ENCODE results near the gene TUBB. TPM values are rescaled to one million over a fixed set of nuclear protein-coding genes. Genes with fewer than 3 reads are reported as not detected.

Gene TUBB
- total and polyA plus RNA-seq, 9 of the 15 experiments (the other 6 are each of a cell fraction or from before 2014, with no cell fraction given) = 971 to 2,870 (median 1,478) TPM

DNA sequence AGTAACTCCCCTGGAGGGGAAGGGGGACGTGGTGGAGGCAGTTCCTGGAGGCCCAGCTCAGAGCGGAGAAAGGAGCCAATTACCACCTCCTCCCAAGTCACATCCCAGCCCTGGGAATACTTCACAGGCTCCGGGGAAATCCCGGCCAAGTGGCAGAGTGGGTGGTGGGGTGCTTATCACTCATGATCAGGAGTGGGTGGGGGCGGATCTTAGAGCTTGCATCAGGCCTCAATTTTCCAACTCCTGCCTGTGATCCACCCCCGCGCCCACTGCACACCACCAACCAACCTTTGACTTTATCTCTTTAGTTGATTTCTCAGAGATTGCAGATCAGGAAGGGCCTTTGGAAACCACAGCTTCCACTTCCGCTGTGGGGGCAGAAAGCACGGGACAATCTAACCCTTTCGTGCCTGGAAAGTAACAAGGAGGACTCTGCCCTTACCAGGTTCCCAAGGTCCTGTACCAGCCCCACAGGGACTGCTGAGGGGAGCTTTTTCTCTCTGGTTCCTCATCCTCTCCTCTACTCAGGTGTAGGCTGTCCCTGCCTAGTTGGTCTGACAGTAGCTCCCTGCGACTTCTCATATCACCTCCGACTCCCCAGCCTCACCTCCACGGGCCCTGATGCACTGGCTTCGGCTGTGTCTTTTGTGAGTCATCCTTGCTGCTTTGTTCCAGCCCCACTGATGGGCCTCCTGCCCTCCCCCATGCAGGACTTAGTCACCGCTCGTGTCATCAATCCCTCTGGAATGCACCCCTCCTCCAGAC lies 49.1 kb downstream of the TUBB start (continued):
- TF ChIP-seq BDP1 (IDR thresholded peaks at IDR 0.05; ENCODE audit: insufficient read depth, insufficient read length) (no peak), MAFF (IDR thresholded peaks at IDR 0.05; ENCODE audit: low read length) (no peak), NUFIP1 (IDR thresholded peaks at IDR 0.05; ENCODE audit: partially characterized antibody) (no peak), MAZ (CRISPR knock-in tag; conservative IDR thresholded peaks at IDR 0.05 in 1 of 2, IDR thresholded peaks at IDR 0.05 in 1 of 2) (peak; percentile 73 to 79), HDGF (IDR thresholded peaks at IDR 0.05) (no peak), PCBP1 (IDR thresholded peaks at IDR 0.05; ENCODE audit: low read depth, low read length, poor library complexity, severe bottlenecking) (no peak), ZNF431 (CRISPR knock-in tag; IDR thresholded peaks at IDR 0.05) (no peak), ZNF143 (CRISPR knock-in tag; IDR thresholded peaks at IDR 0.05) (no peak), ZKSCAN1 (IDR thresholded peaks at IDR 0.05; ENCODE audit: low read depth, low read length) (no peak), RAD21 (CRISPR knock-in tag; conservative IDR thresholded peaks at IDR 0.05 in 1 of 2, IDR thresholded peaks at IDR 0.05 in 1 of 2) (peak; percentile 16 to 39), SIN3A (IDR thresholded peaks at IDR 0.05; ENCODE audit: borderline replicate concordance in 2 of 2, control insufficient read depth in 1 of 2, low read depth in 2 of 2, low read length in 2 of 2) (no peak), ARNT (IDR thresholded peaks at IDR 0.05) (no peak), PHB2 (IDR thresholded peaks at IDR 0.05; ENCODE audit: low read depth) (no peak), SRSF9 (IDR thresholded peaks at IDR 0.05; ENCODE audit: borderline replicate concordance, low read depth, low read length) (no peak), MCM5 (IDR thresholded peaks at IDR 0.05; ENCODE audit: low read depth) (no peak)
- TF ChIP-seq, protein P1, sequence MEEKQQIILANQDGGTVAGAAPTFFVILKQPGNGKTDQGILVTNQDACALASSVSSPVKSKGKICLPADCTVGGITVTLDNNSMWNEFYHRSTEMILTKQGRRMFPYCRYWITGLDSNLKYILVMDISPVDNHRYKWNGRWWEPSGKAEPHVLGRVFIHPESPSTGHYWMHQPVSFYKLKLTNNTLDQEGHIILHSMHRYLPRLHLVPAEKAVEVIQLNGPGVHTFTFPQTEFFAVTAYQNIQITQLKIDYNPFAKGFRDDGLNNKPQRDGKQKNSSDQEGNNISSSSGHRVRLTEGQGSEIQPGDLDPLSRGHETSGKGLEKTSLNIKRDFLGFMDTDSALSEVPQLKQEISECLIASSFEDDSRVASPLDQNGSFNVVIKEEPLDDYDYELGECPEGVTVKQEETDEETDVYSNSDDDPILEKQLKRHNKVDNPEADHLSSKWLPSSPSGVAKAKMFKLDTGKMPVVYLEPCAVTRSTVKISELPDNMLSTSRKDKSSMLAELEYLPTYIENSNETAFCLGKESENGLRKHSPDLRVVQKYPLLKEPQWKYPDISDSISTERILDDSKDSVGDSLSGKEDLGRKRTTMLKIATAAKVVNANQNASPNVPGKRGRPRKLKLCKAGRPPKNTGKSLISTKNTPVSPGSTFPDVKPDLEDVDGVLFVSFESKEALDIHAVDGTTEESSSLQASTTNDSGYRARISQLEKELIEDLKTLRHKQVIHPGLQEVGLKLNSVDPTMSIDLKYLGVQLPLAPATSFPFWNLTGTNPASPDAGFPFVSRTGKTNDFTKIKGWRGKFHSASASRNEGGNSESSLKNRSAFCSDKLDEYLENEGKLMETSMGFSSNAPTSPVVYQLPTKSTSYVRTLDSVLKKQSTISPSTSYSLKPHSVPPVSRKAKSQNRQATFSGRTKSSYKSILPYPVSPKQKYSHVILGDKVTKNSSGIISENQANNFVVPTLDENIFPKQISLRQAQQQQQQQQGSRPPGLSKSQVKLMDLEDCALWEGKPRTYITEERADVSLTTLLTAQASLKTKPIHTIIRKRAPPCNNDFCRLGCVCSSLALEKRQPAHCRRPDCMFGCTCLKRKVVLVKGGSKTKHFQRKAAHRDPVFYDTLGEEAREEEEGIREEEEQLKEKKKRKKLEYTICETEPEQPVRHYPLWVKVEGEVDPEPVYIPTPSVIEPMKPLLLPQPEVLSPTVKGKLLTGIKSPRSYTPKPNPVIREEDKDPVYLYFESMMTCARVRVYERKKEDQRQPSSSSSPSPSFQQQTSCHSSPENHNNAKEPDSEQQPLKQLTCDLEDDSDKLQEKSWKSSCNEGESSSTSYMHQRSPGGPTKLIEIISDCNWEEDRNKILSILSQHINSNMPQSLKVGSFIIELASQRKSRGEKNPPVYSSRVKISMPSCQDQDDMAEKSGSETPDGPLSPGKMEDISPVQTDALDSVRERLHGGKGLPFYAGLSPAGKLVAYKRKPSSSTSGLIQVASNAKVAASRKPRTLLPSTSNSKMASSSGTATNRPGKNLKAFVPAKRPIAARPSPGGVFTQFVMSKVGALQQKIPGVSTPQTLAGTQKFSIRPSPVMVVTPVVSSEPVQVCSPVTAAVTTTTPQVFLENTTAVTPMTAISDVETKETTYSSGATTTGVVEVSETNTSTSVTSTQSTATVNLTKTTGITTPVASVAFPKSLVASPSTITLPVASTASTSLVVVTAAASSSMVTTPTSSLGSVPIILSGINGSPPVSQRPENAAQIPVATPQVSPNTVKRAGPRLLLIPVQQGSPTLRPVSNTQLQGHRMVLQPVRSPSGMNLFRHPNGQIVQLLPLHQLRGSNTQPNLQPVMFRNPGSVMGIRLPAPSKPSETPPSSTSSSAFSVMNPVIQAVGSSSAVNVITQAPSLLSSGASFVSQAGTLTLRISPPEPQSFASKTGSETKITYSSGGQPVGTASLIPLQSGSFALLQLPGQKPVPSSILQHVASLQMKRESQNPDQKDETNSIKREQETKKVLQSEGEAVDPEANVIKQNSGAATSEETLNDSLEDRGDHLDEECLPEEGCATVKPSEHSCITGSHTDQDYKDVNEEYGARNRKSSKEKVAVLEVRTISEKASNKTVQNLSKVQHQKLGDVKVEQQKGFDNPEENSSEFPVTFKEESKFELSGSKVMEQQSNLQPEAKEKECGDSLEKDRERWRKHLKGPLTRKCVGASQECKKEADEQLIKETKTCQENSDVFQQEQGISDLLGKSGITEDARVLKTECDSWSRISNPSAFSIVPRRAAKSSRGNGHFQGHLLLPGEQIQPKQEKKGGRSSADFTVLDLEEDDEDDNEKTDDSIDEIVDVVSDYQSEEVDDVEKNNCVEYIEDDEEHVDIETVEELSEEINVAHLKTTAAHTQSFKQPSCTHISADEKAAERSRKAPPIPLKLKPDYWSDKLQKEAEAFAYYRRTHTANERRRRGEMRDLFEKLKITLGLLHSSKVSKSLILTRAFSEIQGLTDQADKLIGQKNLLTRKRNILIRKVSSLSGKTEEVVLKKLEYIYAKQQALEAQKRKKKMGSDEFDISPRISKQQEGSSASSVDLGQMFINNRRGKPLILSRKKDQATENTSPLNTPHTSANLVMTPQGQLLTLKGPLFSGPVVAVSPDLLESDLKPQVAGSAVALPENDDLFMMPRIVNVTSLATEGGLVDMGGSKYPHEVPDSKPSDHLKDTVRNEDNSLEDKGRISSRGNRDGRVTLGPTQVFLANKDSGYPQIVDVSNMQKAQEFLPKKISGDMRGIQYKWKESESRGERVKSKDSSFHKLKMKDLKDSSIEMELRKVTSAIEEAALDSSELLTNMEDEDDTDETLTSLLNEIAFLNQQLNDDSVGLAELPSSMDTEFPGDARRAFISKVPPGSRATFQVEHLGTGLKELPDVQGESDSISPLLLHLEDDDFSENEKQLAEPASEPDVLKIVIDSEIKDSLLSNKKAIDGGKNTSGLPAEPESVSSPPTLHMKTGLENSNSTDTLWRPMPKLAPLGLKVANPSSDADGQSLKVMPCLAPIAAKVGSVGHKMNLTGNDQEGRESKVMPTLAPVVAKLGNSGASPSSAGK (IDR thresholded peaks at IDR 0.05) = peak; percentile 39; the same call in 1 of the 2 replicates

Measured in K562 (cell line).